ENCODE results near the gene EXOC4. TPM values are rescaled to one million over a fixed set of nuclear protein-coding genes. Genes with fewer than 3 reads are reported as not detected.

EXOC4 gene
- total RNA-seq, 1 experiment from 2014 or later = 75.8 TPM

- Histone ChIP-seq H3K23ac (ENCODE audit: insufficient read length, low read depth, low read length) (no peak overlapping the region), H3K9ac (ENCODE audit: extremely low read depth, insufficient read length, low read length) (no peak overlapping the region), H4K8ac (replicated peaks; ENCODE audit: insufficient read length, low read depth, low read length) (no peak overlapping the region), H3K4me2 (ENCODE audit: insufficient read depth, insufficient read length, low read length) (no peak overlapping the region), H3K9me3 (ENCODE audit: control insufficient read depth, low read depth, low read length) (no peaks in the 10 kb centered on the region), H2BK5ac (ENCODE audit: insufficient read length, low read length) (no peak overlapping the region), H4K20me1 (ENCODE audit: control insufficient read depth, insufficient read depth, insufficient read length) (no peaks in the 10 kb centered on the region), H3K27me3 (ENCODE audit: insufficient read depth, low read length) (no peaks in the 10 kb centered on the region), H2BK120ac (ENCODE audit: low read depth, low read length, poor library complexity, severe bottlenecking) (no peak overlapping the region), H2AK5ac (ENCODE audit: insufficient read length, low read length) (no peak overlapping the region), H3K27ac (ENCODE audit: insufficient read length, low read depth, low read length) (no peak overlapping the region), H3T11ph (ENCODE audit: low read length) (no peak overlapping the region), H3K56ac (ENCODE audit: insufficient read length, low read depth, low read length) (no peak overlapping the region), H2BK12ac (ENCODE audit: insufficient read length, low read depth, low read length) (no peak overlapping the region), H3K79me1 (ENCODE audit: insufficient read depth, low read depth, low read length, poor library complexity, severe bottlenecking) (no peaks in the 10 kb centered on the region), H2AFZ (ENCODE audit: low read length) (no peak overlapping the region), H3K4ac (ENCODE audit: low read depth, low read length) (no peak overlapping the region), H4K5ac (ENCODE audit: insufficient read length, low read depth, low read length) (no peak overlapping the region), H3K4me1 (ENCODE audit: insufficient read depth, low read length) (no peaks in the 10 kb centered on the region), H2BK15ac (ENCODE audit: low read depth, low read length) (no peak overlapping the region), H3K23me2 (ENCODE audit: insufficient read length, low read depth, low read length, poor library complexity, severe bottlenecking) (no peaks in the 10 kb centered on the region), H3K14ac (ENCODE audit: insufficient read depth, low read length) (no peak overlapping the region), H3K18ac (ENCODE audit: insufficient read length, low read depth, low read length) (no peak overlapping the region), H4K91ac (ENCODE audit: insufficient read length, low read depth, low read length) (no peak overlapping the region), H2BK20ac (ENCODE audit: low read depth, low read length, poor library complexity, severe bottlenecking) (no peak overlapping the region), H3K79me2 (ENCODE audit: insufficient read depth, low read length) (no peaks in the 10 kb centered on the region)
- WGBS (ENCODE audit: extremely low coverage, insufficient read length, low lambda C conversion rate) = no CpG with 5 or more reads among the region's 4 CpGs
- no peak overlapping the region for H3K4me3 Mint-ChIP-seq
- H3K4me1 Mint-ChIP-seq = peaks cover 4% of the 10 kb centered on the region in 2 experiments; a peak in 2 of 4 replicates
- no peak for DNase-seq
- H3K36me3 Mint-ChIP-seq (ENCODE audit: insufficient read depth in 1 of 3, low read depth in 3 of 3) = peaks cover 4 to 13% (median 4%) of the 10 kb centered on the region in 3 experiments; a peak in 6 of 7 replicates
- TF ChIP-seq CTCF (conservative IDR thresholded peaks at IDR 0.05) = no peak
- H3K9me3 Mint-ChIP-seq = peaks cover 0 to 4% of the 10 kb centered on the region in 2 experiments; a peak in 1 of 5 replicates
- H3K27ac Mint-ChIP-seq = no peak overlapping the region
- H3K27me3 Mint-ChIP-seq (ENCODE audit: low read depth) = no peaks in the 10 kb centered on the region
Measured at GRCh38 chr7:133829336-133829897, 576.5 kb downstream of the EXOC4 start.
